Smooth muscle cell of the brain vasculature (primary cell): Measurements from ENCODE around the gene TRAPPC12.
"Not testable (repeated sequence)": the region's sequence is repeated elsewhere in the genome, so short reads cannot be mapped to it uniquely, and the experiment has no call there.

Experiments used
- DNase-seq: peaks from one replicate; pipeline ENCODE4 v3.0.0-alpha.2; 2012; ENCODE audit warnings: low read depth, low spot score

The TRAPPC12 gene

DNA sequence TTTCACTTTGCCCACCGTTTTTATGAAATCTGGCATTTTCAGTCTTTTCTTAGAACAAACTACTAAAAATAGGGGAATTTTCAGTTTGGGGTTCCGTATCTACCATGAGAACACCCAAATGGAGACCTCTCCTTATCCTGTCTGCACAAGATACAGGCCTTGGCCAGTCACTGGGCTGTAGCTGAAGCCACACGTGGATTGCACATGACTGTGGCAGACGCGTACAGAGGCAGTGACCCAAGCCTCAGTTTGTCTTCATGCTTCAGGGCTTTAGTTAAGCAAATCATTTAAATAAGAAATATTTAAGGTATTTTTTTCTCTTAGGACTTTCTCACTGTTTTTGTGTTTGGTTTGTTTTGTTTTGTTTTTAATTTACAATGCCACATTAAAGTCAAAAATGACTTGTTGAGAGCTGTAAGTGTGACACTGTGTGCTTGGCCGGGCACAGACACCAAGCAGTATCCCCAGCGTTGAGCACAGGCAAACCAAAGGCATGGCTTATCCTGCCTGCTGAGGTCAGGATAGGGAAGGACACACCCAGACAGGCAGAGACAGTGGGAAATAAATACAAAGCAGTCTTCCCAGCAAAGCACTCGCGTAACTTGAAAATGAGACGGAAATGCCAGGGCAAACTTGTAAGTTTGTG is 53.3 kb downstream of the TRAPPC12 start:
- no peak for DNase-seq

- no peak for DNase-seq
These were observed 53.8 kb downstream of the TRAPPC12 start for GRCh38 chr2:3433339-3433699.

DNA sequence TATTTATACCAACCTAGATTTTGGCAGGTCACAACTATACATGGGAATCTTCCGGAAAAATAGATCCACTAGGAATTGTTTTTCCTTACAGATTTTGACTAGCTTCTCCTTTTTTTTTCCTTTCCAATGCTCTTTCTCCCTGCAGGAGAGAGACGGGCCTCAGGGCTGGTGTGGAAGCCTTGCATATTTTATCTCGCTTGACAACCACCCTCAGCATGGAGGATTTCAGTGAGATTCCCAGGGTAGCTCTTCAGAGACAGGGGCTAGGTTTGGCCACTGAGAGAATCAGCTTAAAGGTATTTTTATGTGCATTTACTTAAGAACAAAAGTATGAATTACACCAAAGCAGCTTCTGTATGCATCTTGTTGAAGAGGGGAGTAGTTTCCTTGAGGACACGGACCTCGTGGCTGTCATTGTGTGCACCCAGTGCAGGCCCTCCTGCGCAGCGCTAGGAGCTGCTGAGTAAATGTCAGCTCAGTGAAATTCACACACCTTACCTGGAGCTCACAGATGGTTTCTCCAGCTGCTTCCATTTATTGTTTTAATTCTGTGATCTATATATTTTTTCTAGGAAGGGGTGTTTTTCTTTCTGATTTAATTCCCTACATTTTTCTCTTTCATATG is 54.4 kb downstream of the TRAPPC12 start:
- DNase-seq: no peak

GRCh38 chr2:3434654-3435053 is 55.2 kb downstream of the TRAPPC12 start:
- DNase-seq: no peak

DNA sequence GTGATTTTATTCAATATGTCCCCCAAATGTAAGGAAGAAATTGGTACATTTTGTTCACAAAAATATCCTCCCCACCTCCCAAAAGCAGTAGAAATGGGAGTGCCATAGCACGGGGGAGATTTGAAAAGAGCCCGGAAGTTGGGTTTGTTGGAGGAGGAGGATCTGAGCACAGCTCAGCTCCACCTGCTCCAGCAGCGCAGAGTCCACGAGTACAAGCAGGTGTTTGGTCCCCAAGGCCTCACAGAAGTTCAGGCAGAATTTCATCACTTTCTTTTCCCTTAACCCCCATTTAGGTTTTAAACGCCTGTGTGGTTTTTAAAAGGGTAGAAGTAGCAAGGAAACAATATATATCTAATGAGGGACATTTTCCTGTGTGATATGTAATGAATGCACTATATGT is 56.0 kb downstream of the TRAPPC12 start:
- DNase-seq: no peak

DNA sequence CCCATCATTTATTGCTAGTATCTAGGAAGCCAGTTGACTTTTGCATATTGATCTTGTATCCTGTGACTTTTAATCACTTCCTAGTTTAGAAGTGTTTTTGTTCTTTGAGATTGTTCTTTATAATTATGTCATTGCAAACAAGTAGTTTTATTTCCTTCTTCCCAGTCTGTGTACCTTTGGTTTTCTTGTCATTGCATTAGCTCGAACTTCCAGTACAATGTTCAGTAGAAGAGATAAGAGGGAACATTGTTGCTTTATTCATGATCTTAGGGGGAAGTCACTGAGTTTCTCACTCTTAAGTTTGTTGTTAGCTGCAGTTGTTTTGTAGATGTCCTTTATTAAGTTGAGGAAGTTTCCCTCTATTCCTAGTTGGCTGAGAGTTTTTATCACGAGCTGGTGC is 61.0 kb downstream of the TRAPPC12 start:
- no peak for DNase-seq

DNA sequence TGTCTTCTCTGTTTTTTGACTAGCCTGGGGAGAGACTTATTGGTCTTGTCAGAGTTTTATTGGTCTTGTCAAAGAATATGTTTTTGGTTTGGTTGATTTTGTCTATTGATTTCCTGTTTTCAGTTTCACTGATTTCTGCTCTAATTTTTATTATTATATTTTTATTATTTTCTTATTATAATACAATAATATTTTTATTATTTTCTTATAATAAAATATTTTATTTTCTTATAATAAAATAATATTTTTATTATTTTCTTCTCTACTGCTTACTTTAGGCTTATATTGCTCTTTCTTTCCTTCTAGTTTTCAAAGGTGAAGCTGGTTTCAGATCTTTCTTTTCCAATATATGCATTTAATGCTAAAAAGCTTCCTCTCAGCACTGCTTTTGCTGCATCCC is 62.0 kb downstream of the TRAPPC12 start:
- DNase-seq: no peak

DNA sequence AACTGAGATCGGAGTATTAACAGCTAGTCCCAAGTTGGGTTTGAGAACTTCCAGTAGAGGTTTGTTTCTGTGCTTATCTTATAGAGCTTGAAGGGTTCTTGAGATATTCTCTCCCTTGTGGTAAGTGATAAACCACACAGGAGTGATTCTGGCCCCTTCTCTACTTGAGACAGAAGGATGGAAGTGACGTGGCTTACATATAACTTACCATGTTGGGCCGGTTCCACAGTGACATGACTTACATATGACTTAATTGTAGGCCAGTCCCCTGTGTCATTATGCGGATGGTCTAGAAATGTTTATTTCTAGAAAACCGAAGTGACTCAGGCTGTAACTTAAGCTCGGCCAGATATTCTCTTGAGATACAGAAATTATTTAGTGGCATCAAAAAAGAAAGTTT is 62.7 kb downstream of the TRAPPC12 start:
- DNase-seq: no peak

DNA sequence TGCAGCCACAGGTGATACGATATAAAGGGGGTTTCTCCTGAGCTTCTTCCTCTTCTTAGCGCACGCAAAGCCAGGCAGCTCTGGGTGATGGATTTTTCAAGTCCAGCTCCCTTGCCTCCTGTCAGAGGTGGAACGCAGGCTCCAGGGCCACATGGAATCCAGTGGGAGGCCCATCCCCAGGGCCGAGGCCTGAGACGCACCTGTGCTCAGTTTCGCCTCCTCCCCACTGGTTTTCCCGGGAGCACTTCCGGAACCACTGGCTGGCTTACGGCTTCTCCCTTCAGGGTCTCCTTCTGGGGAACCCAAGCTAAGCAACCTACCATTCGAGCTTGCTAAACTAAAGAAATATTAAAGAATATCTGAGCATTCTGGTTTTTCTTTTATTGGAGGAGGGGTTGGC is 63.6 kb downstream of the TRAPPC12 start:
- DNase-seq: no peak

DNA sequence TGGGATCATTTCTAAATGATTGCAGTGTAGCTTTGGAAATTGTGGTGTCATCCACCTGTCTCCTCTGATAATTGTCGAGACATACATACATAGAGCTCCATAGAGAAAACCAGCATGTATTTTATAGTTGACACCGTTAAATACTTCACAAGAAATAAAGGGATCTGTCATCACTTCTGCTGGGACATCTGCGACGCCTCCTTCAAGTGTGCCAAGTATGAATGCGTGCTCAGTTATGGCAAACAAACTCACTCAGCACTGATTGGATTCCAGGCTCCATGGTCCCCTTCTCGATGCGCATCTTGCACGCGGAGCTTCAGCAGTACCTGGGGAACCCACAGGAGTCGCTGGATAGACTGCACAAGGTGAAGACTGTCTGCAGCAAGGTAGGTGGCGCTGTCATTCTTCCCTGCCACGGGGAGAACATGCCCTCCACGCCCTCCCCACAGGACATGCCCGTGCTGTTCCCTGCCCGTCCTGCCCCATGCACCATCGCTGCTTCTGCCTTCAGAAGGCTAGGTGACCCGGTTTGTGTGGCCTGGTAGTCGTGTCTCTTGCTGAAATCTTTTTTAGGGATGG is 64.1 kb downstream of the TRAPPC12 start:
- DNase-seq: no peak

DNA sequence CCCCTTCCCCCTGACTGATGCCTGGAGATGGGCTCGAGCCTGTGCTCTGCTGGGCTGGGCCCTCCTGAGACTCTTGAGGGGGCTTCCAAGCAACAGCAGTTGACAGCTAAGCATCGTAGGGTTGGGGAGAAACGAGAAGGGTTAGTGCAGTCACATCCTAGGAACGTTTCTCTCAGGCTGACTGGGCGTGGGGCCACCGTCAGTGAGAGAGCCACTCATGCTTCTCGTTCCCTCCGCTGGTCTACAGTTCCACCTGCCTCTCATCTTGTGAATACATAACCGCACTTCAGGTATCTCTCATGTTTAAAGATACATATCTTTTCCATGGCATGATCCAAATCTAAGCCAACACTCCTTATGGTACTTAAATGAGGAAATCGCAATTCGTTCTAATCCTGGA is 66.4 kb downstream of the TRAPPC12 start:
- no peak for DNase-seq

GRCh38 chr2:3446381-3446780 is 66.9 kb downstream of the TRAPPC12 start:
- DNase-seq: no peak

DNA sequence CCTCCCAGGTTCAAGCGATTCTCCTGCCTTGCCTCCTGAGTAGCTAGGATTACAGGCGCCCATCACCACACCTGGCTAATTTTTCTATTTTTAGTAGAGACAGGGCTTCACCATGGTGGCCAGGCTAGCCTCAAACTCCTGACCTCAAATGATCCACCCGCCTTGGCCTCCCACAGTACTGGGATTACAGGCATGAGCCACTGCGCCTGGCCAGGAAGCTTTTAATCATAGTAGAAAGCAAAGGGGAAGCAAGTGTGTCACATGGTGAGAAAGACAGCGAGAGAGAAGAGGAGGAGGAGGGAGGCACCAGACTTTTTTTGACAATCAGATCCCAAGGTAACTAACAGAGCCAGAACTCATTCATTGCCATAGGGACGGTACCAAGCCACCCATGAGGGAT is 67.7 kb downstream of the TRAPPC12 start:
- DNase-seq: not testable (repeated sequence)

DNA sequence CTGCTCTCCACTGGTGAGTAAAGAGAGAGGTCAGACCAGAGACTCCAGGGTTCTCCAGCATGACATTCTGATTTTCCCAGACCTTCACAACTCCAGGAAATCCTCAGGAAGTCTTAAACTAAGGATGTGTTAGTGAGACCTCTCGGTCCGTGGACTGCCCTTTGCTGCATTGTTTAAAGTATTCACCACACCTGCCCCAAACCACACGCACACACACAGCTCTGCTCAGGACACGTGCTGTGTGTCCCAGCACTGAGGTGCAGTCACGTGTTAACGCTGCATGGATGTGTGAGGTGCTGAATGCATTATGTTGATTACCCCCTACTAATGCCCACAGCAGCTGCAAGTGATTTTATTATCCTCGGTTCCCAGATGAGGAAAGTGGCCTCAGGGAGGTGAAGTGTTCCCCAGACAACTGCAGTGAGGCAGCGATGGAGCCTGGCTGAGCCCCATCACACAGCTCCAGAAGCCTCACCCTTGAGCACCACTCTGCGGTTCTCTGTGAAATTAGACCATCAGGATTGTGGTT is 68.4 kb downstream of the TRAPPC12 start:
- no peak for DNase-seq

DNA sequence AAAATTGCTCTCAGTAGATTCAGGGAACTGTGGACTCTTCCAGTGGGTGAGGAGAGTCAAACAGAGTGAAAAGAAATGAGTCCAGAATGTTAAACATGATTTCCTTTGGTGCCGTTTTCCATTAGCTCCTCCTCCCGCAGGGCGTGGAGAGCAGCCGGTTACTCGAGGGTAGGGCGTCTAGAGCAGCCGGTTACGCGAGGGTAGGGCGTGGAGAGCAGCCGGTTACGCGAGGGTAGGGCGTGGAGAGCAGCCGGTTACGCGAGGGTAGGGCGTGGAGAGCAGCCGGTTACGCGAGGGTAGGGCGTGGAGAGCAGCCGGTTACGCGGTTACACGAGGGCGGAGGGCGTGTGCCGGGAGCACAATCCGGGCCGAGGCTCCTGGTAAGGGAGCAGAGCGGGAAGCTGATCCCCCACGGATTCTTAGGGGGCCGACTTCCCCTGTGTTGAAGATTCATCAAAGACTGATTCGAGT is 69.0 kb downstream of the TRAPPC12 start:
- not testable (repeated sequence) for DNase-seq

GRCh38 chr2:3449086-3449485 is 69.6 kb downstream of the TRAPPC12 start:
- DNase-seq: no peak

DNA sequence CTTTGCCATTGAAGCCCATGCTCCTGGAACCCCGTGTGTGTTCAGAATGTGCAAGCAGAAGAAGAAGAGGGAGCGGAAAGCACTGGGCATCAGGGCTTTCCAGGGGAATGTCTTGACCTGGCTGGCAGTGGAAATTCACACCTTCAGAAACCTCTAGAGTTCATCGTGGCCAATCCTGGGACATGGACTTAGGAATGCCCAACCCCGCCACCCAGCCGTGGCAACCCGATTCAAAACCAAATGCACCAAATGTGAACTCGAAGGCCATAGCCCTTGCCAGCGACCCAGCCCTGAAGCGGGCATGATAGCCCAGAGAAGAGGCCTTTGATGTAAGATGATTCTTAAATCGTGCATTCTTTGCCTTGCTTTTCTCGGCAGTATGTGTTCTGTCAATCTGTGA is 70.4 kb downstream of the TRAPPC12 start:
- no peak for DNase-seq

DNA sequence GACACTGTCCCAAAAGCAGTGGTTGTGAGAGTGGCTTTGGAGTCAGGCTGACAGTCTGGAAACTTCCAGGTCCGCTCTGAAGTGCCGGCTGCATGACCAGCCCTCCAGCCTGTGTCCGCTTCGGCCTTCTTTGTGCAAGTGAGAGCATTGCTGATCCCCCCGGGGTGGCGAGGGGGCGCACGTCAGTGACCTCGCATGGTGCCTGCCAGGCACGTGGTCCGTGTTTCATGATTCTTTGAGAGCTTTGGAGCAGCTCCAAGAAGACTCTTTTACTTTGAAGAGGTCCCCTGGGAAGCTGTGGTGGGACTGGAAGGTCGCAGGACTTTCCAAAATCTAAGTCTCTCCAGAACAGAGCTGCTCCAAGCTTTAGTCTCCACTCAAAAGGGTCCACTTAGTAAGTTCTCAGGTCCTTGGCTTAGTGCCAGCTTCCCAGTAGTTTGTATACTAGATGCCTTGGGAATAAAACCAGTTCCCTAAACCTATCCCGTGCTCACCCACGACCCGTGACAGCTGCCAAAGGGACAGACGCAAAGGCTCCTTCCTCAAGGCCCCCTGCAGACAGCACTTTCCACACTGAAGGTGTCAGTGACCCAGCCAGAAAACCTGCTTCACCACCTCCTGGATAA is 71.0 kb downstream of the TRAPPC12 start:
- no peak for DNase-seq

GRCh38 chr2:3451169-3451568 is 71.7 kb downstream of the TRAPPC12 start:
- DNase-seq: no peak

DNA sequence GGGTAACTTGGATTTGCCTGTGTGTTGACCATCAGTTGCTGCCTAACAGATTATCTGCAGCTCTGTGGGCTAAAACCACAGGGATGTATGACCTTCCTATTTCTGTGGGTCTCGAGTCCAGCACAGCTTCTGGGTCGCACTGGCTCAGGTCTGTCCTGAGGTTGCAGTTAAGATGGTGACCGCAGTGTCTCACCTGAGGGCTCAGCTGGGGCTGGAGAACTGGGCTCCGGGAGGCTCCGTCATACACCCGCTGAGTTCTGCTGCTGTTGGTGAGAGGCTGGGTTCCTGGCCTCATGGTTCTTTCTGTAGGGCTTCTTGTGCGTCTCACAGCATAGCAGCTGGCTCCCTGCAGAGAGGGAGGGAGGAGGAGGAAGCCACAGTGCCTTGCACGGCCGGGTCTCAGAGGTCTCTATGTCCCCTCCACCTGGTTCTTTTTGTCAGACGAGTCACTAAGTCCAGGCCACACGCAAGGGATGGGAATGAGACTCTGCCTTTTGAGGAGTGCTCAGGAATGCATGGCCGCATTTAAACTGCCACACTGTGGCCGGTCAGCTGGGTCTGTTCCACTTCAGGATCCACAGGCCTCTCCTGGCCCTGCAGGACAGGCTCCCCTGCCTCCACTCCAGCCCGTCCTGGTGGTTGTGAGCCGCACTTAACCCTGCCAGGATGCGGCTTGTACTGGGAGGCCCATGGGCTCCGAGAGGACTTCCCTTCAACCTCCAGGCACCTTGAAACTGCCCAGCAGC is 72.6 kb downstream of the TRAPPC12 start:
- DNase-seq: no peak

DNA sequence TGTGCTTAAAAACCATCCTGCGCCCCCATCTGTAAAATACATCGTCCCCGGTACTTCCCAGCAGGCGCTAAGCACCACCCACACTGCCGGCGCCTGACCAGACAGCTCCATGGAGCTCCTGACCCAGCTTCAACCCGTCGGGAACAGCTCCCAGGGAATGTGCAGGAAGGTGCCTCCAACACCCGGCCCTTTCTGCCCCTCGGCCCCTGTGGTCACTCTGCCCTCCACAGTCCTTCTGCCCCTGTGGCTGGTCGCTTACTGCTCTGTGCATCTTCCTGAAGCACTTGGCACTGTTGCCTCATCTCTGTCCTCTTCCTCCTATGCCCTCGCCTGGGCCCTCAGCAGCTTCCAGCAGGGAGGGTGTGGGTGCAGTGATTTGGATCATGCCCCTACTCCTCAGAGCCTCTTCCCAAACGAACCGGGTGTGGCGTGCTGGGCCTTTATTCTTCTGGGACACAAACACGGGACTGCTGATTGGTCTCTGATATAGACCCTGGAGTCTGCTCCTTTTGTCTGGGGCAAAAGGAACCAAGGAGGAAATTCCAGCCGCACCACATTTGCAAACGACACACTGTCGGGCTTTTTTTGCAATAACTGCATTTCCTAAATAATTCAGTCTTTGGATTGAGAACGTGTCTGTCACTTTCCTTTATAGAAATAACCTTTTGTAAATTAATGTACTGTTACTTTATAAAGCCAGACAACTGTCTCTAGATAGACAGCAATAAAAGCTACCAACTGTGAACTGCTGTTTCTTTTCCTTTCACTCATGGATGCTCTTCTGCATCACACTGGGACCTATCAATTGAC is 73.9 kb downstream of the TRAPPC12 start:
- no peak for DNase-seq
